Measurements from ENCODE around the gene POU3F1.

The POU3F1 gene

GRCh38 chr1:38046333-38046883 lies at the start of gene POU3F1:
TSS of gene POU3F1 (minus strand) at chr1:38046793. CDS start at chr1:38046743, 50 bp downstream.
- H3K27ac ChIP-seq (ENCODE audit: low read length), result peak within 1 kb of the TSS; percentile 98
- H2AFZ ChIP-seq (ENCODE audit: low read depth, low read length), result no peak within 1 kb of the TSS
- peaks cover 98% of the 10 kb centered on the region for H3K79me2 ChIP-seq (ENCODE audit: low read length)
- H3K9me3 ChIP-seq (ENCODE audit: insufficient read depth, low read length), result no peaks in the 10 kb centered on the region
- H3K4me2 ChIP-seq (ENCODE audit: low read length), result peak within 1 kb of the TSS; percentile 89
- TF ChIP-seq EZH2phosphoT487 (IDR thresholded peaks at IDR 0.05; ENCODE audit: low read depth) (no peak), CTCF (IDR thresholded peaks at IDR 0.05; ENCODE audit: low read depth, low read length) (no peak)
- H3K9ac ChIP-seq (ENCODE audit: low read length), result peak within 1 kb of the TSS; percentile 99
- H3K4me3 ChIP-seq (ENCODE audit: low read length), result peak within 1 kb of the TSS; percentile 99
- peaks cover 67% of the 10 kb centered on the region for H3K36me3 ChIP-seq (replicated peaks; ENCODE audit: low read depth, low read length)
- peaks cover 28% of the 10 kb centered on the region for H3K4me1 ChIP-seq (ENCODE audit: low read length)
- peaks cover 9% of the 10 kb centered on the region; the same call in 1 of the 2 replicates for H4K20me1 ChIP-seq (ENCODE audit: insufficient read depth, low read length)
- no peaks in the 10 kb centered on the region for H3K27me3 ChIP-seq (ENCODE audit: low read depth, low read length)

GRCh38 chr1:38095454-38095931 lies 48.9 kb upstream of the POU3F1 start:
- H3K4me3 ChIP-seq (ENCODE audit: low read length), result no peak overlapping the region
- H3K4me2 ChIP-seq (ENCODE audit: low read length), result no peak overlapping the region
- H2AFZ ChIP-seq (ENCODE audit: low read depth, low read length), result no peak overlapping the region
- TF ChIP-seq EZH2phosphoT487 (IDR thresholded peaks at IDR 0.05; ENCODE audit: low read depth), result no peak
- TF ChIP-seq CTCF (IDR thresholded peaks at IDR 0.05; ENCODE audit: low read depth, low read length), result no peak
- no peak overlapping the region for H3K9ac ChIP-seq (ENCODE audit: low read length)
- H3K27ac ChIP-seq (ENCODE audit: low read length), result no peak overlapping the region
- H3K4me1 ChIP-seq (ENCODE audit: low read length), result peaks cover 41% of the 10 kb centered on the region
- no peaks in the 10 kb centered on the region for H3K27me3 ChIP-seq (ENCODE audit: low read depth, low read length)
- H3K79me2 ChIP-seq (ENCODE audit: low read length), result peaks cover 94% of the 10 kb centered on the region
- H3K36me3 ChIP-seq (replicated peaks; ENCODE audit: low read depth, low read length), result peaks cover 17% of the 10 kb centered on the region
- no peaks in the 10 kb centered on the region for H3K9me3 ChIP-seq (ENCODE audit: insufficient read depth, low read length)
- H4K20me1 ChIP-seq (ENCODE audit: insufficient read depth, low read length), result peaks cover 42% of the 10 kb centered on the region

- Histone ChIP-seq H2AFZ (ENCODE audit: low read depth, low read length) (no peak overlapping the region), H3K27me3 (ENCODE audit: low read depth, low read length) (no peaks in the 10 kb centered on the region), H3K79me2 (ENCODE audit: low read length) (peaks cover 94% of the 10 kb centered on the region), H3K4me1 (ENCODE audit: low read length) (peaks cover 41% of the 10 kb centered on the region), H3K27ac (ENCODE audit: low read length) (0 out of 2 replicates have a peak overlapping the region, but pooled peaks have one; percentile 86), H4K20me1 (ENCODE audit: insufficient read depth, low read length) (peaks cover 44% of the 10 kb centered on the region), H3K4me3 (ENCODE audit: low read length) (no peak overlapping the region), H3K4me2 (ENCODE audit: low read length) (peak overlapping the region; percentile 93; the same call in 1 of the 2 replicates), H3K36me3 (replicated peaks; ENCODE audit: low read depth, low read length) (peaks cover 17% of the 10 kb centered on the region), H3K9ac (ENCODE audit: low read length) (peak overlapping the region; percentile 67; the same call in 1 of the 2 replicates), H3K9me3 (ENCODE audit: insufficient read depth, low read length) (no peaks in the 10 kb centered on the region)
- no peak for TF ChIP-seq EZH2phosphoT487 (IDR thresholded peaks at IDR 0.05; ENCODE audit: low read depth)
- TF ChIP-seq CTCF (IDR thresholded peaks at IDR 0.05; ENCODE audit: low read depth, low read length), result no peak
These were observed 48.2 kb upstream of the POU3F1 start for GRCh38 chr1:38094711-38095290.

Data from OCI-LY3 (cell line).